ENCODE results near the gene CDKL1. TPM values are rescaled to one million over a fixed set of nuclear protein-coding genes. Genes with fewer than 3 reads are reported as not detected.
"Not testable (repeated sequence)": the region's sequence is repeated elsewhere in the genome, so short reads cannot be mapped to it uniquely, and the experiment has no call there.

The CDKL1 gene
- total RNA-seq, 1 donor from 2014 or later, result 1.3 TPM

DNA sequence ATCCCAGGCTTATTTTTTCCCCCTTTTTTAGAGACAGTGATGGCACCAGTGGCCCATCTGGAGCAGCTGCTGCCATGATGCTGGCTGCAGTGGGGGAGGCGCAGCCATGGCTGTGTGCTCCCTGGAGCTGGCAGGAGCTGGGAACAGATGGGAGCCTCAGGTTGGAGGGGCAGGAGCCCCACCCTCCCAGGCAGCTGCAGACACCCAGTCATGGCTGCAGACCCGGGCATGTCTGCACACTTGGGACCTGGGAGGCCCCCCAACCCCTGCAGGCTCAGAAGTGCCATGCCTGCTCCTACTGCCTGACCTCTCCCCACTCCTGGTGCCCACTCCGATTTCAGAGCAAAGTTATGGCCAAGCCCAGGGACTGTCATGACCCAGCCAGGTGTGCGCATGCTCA lies 25.1 kb downstream of the CDKL1 start:
- Mint-ChIP-seq H3K27me3 (no peaks in the 10 kb centered on the region), H3K9me3 (ENCODE audit: low read depth) (peaks cover 3% of the 10 kb centered on the region), H3K4me1 (ENCODE audit: low read depth) (no peaks in the 10 kb centered on the region), H3K27ac (no peak overlapping the region), H3K36me3 (ENCODE audit: insufficient read depth) (no peaks in the 10 kb centered on the region), H3K4me3 (ENCODE audit: low read depth) (no peak overlapping the region)
- TF ChIP-seq, protein P1, sequence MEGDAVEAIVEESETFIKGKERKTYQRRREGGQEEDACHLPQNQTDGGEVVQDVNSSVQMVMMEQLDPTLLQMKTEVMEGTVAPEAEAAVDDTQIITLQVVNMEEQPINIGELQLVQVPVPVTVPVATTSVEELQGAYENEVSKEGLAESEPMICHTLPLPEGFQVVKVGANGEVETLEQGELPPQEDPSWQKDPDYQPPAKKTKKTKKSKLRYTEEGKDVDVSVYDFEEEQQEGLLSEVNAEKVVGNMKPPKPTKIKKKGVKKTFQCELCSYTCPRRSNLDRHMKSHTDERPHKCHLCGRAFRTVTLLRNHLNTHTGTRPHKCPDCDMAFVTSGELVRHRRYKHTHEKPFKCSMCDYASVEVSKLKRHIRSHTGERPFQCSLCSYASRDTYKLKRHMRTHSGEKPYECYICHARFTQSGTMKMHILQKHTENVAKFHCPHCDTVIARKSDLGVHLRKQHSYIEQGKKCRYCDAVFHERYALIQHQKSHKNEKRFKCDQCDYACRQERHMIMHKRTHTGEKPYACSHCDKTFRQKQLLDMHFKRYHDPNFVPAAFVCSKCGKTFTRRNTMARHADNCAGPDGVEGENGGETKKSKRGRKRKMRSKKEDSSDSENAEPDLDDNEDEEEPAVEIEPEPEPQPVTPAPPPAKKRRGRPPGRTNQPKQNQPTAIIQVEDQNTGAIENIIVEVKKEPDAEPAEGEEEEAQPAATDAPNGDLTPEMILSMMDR (IDR thresholded peaks at IDR 0.05; ENCODE audit: unreplicated experiment), result no peak
- no peak for DNase-seq (ENCODE audit: low spot score, unreplicated experiment)

DNA sequence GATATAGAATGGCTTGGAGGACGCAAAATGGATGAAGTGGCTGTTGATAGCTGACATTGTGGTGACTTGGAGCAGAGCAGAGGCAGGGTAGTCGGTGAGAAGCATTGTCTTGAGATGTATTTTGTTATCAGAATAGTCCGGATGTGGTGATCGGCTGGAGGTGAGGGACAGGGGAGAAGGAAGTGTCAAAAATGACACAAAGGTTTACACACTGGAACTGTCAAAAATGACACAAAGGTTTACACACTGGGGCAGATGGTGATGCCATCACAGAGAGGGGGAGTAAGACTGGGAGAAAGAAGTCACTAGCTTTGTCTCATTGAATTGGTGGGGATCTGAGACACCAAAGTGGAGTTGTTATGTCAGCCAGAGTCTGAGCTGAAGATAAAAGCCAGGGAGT lies 30.1 kb downstream of the CDKL1 start:
- Mint-ChIP-seq H3K4me1 (ENCODE audit: low read depth) (peaks cover 7% of the 10 kb centered on the region), H3K4me3 (ENCODE audit: low read depth) (no peak overlapping the region), H3K27me3 (no peaks in the 10 kb centered on the region), H3K36me3 (ENCODE audit: insufficient read depth) (no peaks in the 10 kb centered on the region), H3K27ac (peak overlapping the region; percentile 0), H3K9me3 (ENCODE audit: low read depth) (peaks cover 11% of the 10 kb centered on the region)
- TF ChIP-seq, protein P1 (IDR thresholded peaks at IDR 0.05; ENCODE audit: unreplicated experiment), result no peak
- DNase-seq (ENCODE audit: low spot score, unreplicated experiment), result no peak

DNA sequence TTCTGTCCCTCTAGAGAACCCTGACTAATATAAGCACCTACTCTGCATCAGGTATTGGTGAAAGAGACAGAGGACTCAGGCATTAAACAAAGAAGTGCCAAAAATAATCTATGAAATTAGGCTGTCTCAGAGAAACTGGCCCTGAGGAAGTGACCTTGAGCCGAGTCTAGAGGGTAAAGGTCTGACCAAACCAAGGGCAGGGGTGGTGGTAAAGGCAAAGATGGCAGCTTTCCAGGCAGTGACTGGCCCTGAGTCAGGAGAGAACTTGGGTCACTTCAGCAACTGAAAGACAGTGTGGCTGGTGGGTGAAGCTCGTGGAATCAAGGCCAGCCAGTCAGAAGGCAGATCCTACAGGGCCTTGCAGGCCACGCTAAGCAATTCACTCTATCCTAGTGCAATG lies 30.6 kb downstream of the CDKL1 start:
- H3K27me3 Mint-ChIP-seq, result no peaks in the 10 kb centered on the region
- TF ChIP-seq, protein P1 (IDR thresholded peaks at IDR 0.05; ENCODE audit: unreplicated experiment), result no peak
- no peak for DNase-seq (ENCODE audit: low spot score, unreplicated experiment)
- no peak overlapping the region for H3K4me3 Mint-ChIP-seq (ENCODE audit: low read depth)
- no peak overlapping the region for H3K27ac Mint-ChIP-seq
- peaks cover 11% of the 10 kb centered on the region for H3K9me3 Mint-ChIP-seq (ENCODE audit: low read depth)
- H3K4me1 Mint-ChIP-seq (ENCODE audit: low read depth), result peaks cover 7% of the 10 kb centered on the region
- H3K36me3 Mint-ChIP-seq (ENCODE audit: insufficient read depth), result no peaks in the 10 kb centered on the region

DNA sequence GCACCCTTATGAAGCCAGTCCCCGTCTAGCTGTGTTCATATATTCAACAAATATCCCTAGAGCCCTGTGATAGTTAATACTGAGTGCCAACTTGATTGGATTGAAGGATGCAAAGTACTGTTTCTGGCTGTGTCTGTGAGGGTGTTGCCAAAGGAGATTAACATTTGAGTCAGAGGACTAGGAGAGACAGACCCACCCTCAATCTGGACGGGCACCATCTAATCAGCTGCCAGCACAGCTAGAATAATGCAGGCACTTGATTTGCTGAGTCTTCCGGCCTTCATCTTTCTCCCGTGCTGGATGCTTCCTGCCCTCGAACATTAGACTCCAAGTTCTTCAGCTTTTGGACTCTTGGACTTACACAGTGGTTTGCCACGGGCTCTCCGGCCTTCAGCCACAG lies 31.1 kb downstream of the CDKL1 start:
- H3K9me3 Mint-ChIP-seq (ENCODE audit: low read depth), result peaks cover 11% of the 10 kb centered on the region
- H3K27me3 Mint-ChIP-seq; H3K27ac Mint-ChIP-seq; H3K36me3 Mint-ChIP-seq (ENCODE audit: insufficient read depth); DNase-seq (ENCODE audit: low spot score, unreplicated experiment); H3K4me3 Mint-ChIP-seq (ENCODE audit: low read depth); H3K4me1 Mint-ChIP-seq (ENCODE audit: low read depth): not testable (repeated sequence)

DNA sequence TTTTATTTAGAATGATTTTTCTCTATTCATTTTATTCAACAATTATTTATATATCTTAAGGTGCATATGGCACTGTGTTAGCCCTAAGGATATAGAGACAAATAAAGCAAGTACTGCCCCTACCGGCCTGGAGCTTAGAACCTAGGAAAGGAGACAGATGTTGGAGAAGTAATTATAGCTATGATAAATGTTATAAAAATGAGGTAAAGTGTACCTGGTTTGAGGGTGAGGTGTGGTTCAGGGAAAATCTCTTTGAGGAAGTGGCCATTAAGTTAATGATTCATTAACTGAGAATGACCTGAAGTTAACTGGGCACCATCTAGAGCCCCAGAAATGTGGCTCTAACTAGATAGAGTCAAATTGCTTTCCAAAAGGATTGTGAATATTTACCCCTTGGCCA lies 31.9 kb downstream of the CDKL1 start:
- Mint-ChIP-seq H3K36me3 (ENCODE audit: insufficient read depth) (no peaks in the 10 kb centered on the region), H3K4me3 (ENCODE audit: low read depth) (no peak overlapping the region)

DNA sequence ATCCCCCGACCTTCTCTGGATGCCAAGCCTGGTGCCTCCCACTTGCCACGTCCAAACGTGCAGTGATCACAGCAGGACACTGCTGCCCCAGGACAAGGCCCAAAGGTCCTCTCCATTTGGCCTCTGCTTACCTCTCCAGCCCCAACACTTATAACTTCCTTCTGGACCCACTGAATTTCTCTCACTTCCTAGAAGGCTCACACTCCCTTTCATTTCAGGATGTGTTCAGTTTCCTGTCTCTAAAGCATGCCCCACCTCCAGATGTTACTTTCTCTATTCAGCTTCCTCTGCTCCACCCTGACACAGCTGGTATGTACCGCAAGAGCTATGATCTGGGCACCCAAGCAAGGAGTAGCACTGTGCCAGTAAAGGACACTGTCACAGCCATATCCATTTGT lies 33.0 kb downstream of the CDKL1 start:
- Mint-ChIP-seq H3K27me3 (no peaks in the 10 kb centered on the region), H3K4me3 (ENCODE audit: low read depth) (no peak overlapping the region), H3K4me1 (ENCODE audit: low read depth) (peaks cover 19% of the 10 kb centered on the region), H3K9me3 (ENCODE audit: low read depth) (peaks cover 8% of the 10 kb centered on the region), H3K36me3 (ENCODE audit: insufficient read depth) (no peaks in the 10 kb centered on the region), H3K27ac (no peak overlapping the region)
- TF ChIP-seq, protein P1 (IDR thresholded peaks at IDR 0.05; ENCODE audit: unreplicated experiment), result no peak
- DNase-seq (ENCODE audit: low spot score, unreplicated experiment), result no peak

More for the DNA sequence above, 31.9 kb downstream of the CDKL1 start:
- Mint-ChIP-seq H3K9me3 (ENCODE audit: low read depth) (peaks cover 8% of the 10 kb centered on the region), H3K27me3 (no peaks in the 10 kb centered on the region), H3K4me1 (ENCODE audit: low read depth) (peaks cover 13% of the 10 kb centered on the region), H3K27ac (no peak overlapping the region)
- TF ChIP-seq, protein P1 (IDR thresholded peaks at IDR 0.05; ENCODE audit: unreplicated experiment), result peak; percentile 21
- no peak for DNase-seq (ENCODE audit: low spot score, unreplicated experiment)

All from progenitor cell of endocrine pancreas (in vitro differentiated cells).